Vagina (tissue), 2 donors: ENCODE data around the gene AGBL1.

Experiments
- POLR2A ChIP-seq, 2 donors: fragments of 450-650 bp; IDR thresholded peaks; one replicate each; pipeline ENCODE4 v1.6.1; 2017; ENCODE audit warnings: antibody characterized with exemption in 2 of 2, mild to moderate bottlenecking in 2 of 2, moderate library complexity in 2 of 2
- TF ChIP-seq, protein P1 (sequence below), 3 experiments: fragments of 450-650 bp in 2 of 3; fragments of 200-600 bp in 1 of 3; sonication (generic) in 1 of 3; IDR thresholded peaks; one replicate each; pipeline ENCODE4 v1.5.1; 2017 to 2019; ENCODE audit warnings: antibody characterized with exemption in 3 of 3, mild to moderate bottlenecking in 2 of 3, moderate library complexity in 2 of 3

DNA sequence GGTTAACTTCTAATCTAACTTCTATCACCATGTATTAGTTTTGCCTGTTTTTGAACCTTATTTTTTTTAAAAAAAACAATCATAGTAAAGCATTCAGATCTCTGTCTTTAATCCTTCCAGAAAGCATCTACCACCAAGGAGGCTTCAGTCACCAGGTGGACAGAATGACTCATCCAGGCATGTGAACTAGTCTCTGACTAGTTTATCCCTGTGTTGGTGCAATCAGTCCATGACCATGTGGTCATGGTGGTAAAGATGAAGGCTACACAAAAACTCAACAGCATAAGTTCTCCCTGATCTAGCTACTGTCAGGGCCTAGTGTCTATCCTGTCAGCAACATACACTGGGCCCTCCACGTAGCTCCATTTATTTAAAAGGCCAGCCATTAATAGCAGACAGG is 750.6 kb downstream of the AGBL1 start:
- TF ChIP-seq, protein P1, sequence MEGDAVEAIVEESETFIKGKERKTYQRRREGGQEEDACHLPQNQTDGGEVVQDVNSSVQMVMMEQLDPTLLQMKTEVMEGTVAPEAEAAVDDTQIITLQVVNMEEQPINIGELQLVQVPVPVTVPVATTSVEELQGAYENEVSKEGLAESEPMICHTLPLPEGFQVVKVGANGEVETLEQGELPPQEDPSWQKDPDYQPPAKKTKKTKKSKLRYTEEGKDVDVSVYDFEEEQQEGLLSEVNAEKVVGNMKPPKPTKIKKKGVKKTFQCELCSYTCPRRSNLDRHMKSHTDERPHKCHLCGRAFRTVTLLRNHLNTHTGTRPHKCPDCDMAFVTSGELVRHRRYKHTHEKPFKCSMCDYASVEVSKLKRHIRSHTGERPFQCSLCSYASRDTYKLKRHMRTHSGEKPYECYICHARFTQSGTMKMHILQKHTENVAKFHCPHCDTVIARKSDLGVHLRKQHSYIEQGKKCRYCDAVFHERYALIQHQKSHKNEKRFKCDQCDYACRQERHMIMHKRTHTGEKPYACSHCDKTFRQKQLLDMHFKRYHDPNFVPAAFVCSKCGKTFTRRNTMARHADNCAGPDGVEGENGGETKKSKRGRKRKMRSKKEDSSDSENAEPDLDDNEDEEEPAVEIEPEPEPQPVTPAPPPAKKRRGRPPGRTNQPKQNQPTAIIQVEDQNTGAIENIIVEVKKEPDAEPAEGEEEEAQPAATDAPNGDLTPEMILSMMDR (IDR thresholded peaks at IDR 0.05) = no peak
- TF ChIP-seq POLR2A (IDR thresholded peaks at IDR 0.05) = no peak
